Stimulated activated effector memory CD8-positive, alpha-beta T cell treated with anti-CD3 and anti-CD28 coated beads, Interleukin-12 subunit alpha, Interleukin-12 subunit beta, amount 100 ng/mL, for 72 hours (primary cell): ENCODE measurements around the gene TEX35.
A peak's percentile ranks its signal among the peaks of the same experiment; 100 is the strongest.

Source experiments
- ATAC-seq: fragments of 150-1000 bp; cut with Tn5 transposase; 2 replicates; pipeline ENCODE4 v1.10.0; 2021
- DNase-seq, 2 donors: peaks; one replicate each; pipeline ENCODE4 v3.0.0; 2021 to 2022; ENCODE audit warnings: low spot score in 2 of 2
- H3K27ac Mint-ChIP-seq: one replicate; pipeline ENCODE4 v1.8.0; 2022; ENCODE audit warnings: mild to moderate bottlenecking, mixed read lengths
- H3K36me3 Mint-ChIP-seq: one replicate; pipeline ENCODE4 v1.8.0; 2022; ENCODE audit warnings: mild to moderate bottlenecking, mixed read lengths
- H3K4me1 Mint-ChIP-seq: one replicate; pipeline ENCODE4 v1.8.0; 2022; ENCODE audit warnings: mixed read lengths
- H3K4me3 Mint-ChIP-seq: one replicate; pipeline ENCODE4 v1.8.0; 2022; ENCODE audit warnings: mild to moderate bottlenecking, mixed read lengths
- H3K9me3 Mint-ChIP-seq: one replicate; pipeline ENCODE4 v1.8.0; 2022; ENCODE audit warnings: mixed read lengths

The TEX35 gene

GRCh38 chr1:178528228-178528952 is 15.5 kb downstream of the TEX35 start:
- DNase-seq (no peak), ATAC-seq (no peak)
- Mint-ChIP-seq H3K36me3 (no peaks in the 10 kb centered on the region), H3K27ac (no peak overlapping the region), H3K4me3 (no peak overlapping the region), H3K4me1 (no peaks in the 10 kb centered on the region), H3K9me3 (no peaks in the 10 kb centered on the region)

- ATAC-seq (no peak), DNase-seq (no peak)
- no peaks in the 10 kb centered on the region for H3K36me3 Mint-ChIP-seq
Observed at GRCh38 chr1:178528953-178529335, 16.0 kb downstream of the TEX35 start.

GRCh38 chr1:178529364-178530036 is 16.6 kb downstream of the TEX35 start:
- ATAC-seq (no peak), DNase-seq (no peak)
- H3K36me3 Mint-ChIP-seq, result no peaks in the 10 kb centered on the region
- no peak overlapping the region for H3K4me3 Mint-ChIP-seq
- no peak overlapping the region for H3K27ac Mint-ChIP-seq
- H3K9me3 Mint-ChIP-seq, result no peaks in the 10 kb centered on the region
- H3K4me1 Mint-ChIP-seq, result no peaks in the 10 kb centered on the region

More at GRCh38 chr1:178528953-178529335, 16.0 kb downstream of the TEX35 start:
- H3K27ac Mint-ChIP-seq, result no peak overlapping the region
- H3K4me1 Mint-ChIP-seq, result no peaks in the 10 kb centered on the region
- no peak overlapping the region for H3K4me3 Mint-ChIP-seq
- no peaks in the 10 kb centered on the region for H3K9me3 Mint-ChIP-seq

GRCh38 chr1:178530037-178530402 is 17.1 kb downstream of the TEX35 start:
- Mint-ChIP-seq H3K4me1 (no peaks in the 10 kb centered on the region), H3K27ac (no peak overlapping the region), H3K36me3 (no peaks in the 10 kb centered on the region), H3K9me3 (no peaks in the 10 kb centered on the region), H3K4me3 (no peak overlapping the region)
- ATAC-seq (no peak), DNase-seq (no peak)

GRCh38 chr1:178530502-178530901 is 17.6 kb downstream of the TEX35 start:
- DNase-seq (no peak), ATAC-seq (no peak)
- no peaks in the 10 kb centered on the region for H3K4me1 Mint-ChIP-seq
- no peak overlapping the region for H3K27ac Mint-ChIP-seq
- H3K4me3 Mint-ChIP-seq, result no peak overlapping the region
- no peaks in the 10 kb centered on the region for H3K9me3 Mint-ChIP-seq
- no peaks in the 10 kb centered on the region for H3K36me3 Mint-ChIP-seq

GRCh38 chr1:178531887-178532286 is 19.0 kb downstream of the TEX35 start:
- DNase-seq (no peak), ATAC-seq (no peak)
- H3K36me3 Mint-ChIP-seq, result no peaks in the 10 kb centered on the region
- no peaks in the 10 kb centered on the region for H3K9me3 Mint-ChIP-seq
- H3K4me1 Mint-ChIP-seq, result no peaks in the 10 kb centered on the region
- H3K27ac Mint-ChIP-seq, result no peak overlapping the region
- no peak overlapping the region for H3K4me3 Mint-ChIP-seq

- peak; percentile 68 to 83 for DNase-seq
- H3K36me3 Mint-ChIP-seq, result no peaks in the 10 kb centered on the region
- no peaks in the 10 kb centered on the region for H3K4me1 Mint-ChIP-seq
- no peak overlapping the region for H3K27ac Mint-ChIP-seq
- H3K9me3 Mint-ChIP-seq, result no peaks in the 10 kb centered on the region
- no peak overlapping the region for H3K4me3 Mint-ChIP-seq
- peak; percentile 71 for ATAC-seq
Observed at GRCh38 chr1:178532392-178532791, 19.5 kb downstream of the TEX35 start.

GRCh38 chr1:178533121-178533946 is 20.4 kb downstream of the TEX35 start:
- DNase-seq, result no peak

GRCh38 chr1:178534137-178534868 is 21.4 kb downstream of the TEX35 start:
- Mint-ChIP-seq H3K36me3 (no peaks in the 10 kb centered on the region), H3K4me1 (no peaks in the 10 kb centered on the region), H3K9me3 (no peaks in the 10 kb centered on the region), H3K4me3 (no peak overlapping the region), H3K27ac (no peak overlapping the region)
- ATAC-seq (no peak), DNase-seq (no peak)

More at GRCh38 chr1:178533121-178533946, 20.4 kb downstream of the TEX35 start:
- ATAC-seq, result no peak
- Mint-ChIP-seq H3K36me3 (no peaks in the 10 kb centered on the region), H3K27ac (no peak overlapping the region), H3K4me1 (no peaks in the 10 kb centered on the region), H3K4me3 (no peak overlapping the region), H3K9me3 (no peaks in the 10 kb centered on the region)

- no peaks in the 10 kb centered on the region for H3K36me3 Mint-ChIP-seq
- H3K4me1 Mint-ChIP-seq, result peaks cover 3% of the 10 kb centered on the region
- no peak overlapping the region for H3K4me3 Mint-ChIP-seq
- no peaks in the 10 kb centered on the region for H3K9me3 Mint-ChIP-seq
- no peak for DNase-seq
- no peak overlapping the region for H3K27ac Mint-ChIP-seq
- ATAC-seq, result no peak
Observed at GRCh38 chr1:178536329-178536728, 23.4 kb downstream of the TEX35 start.

- H3K9me3 Mint-ChIP-seq, result no peaks in the 10 kb centered on the region
- peaks cover 8% of the 10 kb centered on the region for H3K4me1 Mint-ChIP-seq
- ATAC-seq (peak; percentile 49), DNase-seq (no peak)
- no peak overlapping the region for H3K27ac Mint-ChIP-seq
- H3K36me3 Mint-ChIP-seq, result no peaks in the 10 kb centered on the region
- no peak overlapping the region for H3K4me3 Mint-ChIP-seq
Observed at GRCh38 chr1:178536844-178537371, 24.0 kb downstream of the TEX35 start.

GRCh38 chr1:178537382-178538090 is 24.6 kb downstream of the TEX35 start:
- DNase-seq (no peak), ATAC-seq (no peak)
- Mint-ChIP-seq H3K9me3 (no peaks in the 10 kb centered on the region), H3K36me3 (no peaks in the 10 kb centered on the region), H3K4me3 (no peak overlapping the region), H3K4me1 (peaks cover 8% of the 10 kb centered on the region), H3K27ac (no peak overlapping the region)

- H3K27ac Mint-ChIP-seq, result no peak overlapping the region
- no peaks in the 10 kb centered on the region for H3K36me3 Mint-ChIP-seq
- H3K4me3 Mint-ChIP-seq, result no peak overlapping the region
- DNase-seq (no peak), ATAC-seq (no peak)
- no peaks in the 10 kb centered on the region for H3K9me3 Mint-ChIP-seq
- H3K4me1 Mint-ChIP-seq, result peaks cover 8% of the 10 kb centered on the region
Observed at GRCh38 chr1:178538192-178538916, 25.4 kb downstream of the TEX35 start.

- Mint-ChIP-seq H3K36me3 (no peaks in the 10 kb centered on the region), H3K27ac (peak overlapping the region; percentile 26), H3K9me3 (no peaks in the 10 kb centered on the region), H3K4me1 (peaks cover 8% of the 10 kb centered on the region), H3K4me3 (no peak overlapping the region)
- no peak for ATAC-seq
- DNase-seq, result no peak
Observed at GRCh38 chr1:178539291-178539690, 26.4 kb downstream of the TEX35 start.
